PFSK-1 (cell line): Measurements from ENCODE around the gene PTPN9.

Experiments used
- REST ChIP-seq, 2 experiments: IDR thresholded peaks; 2 replicates each; pipeline versions ENCODE4 v1.6.1 to v1.8.0; 2011 to 2012; ENCODE audit warnings: low read depth in 2 of 2, low read length in 2 of 2, control low read depth in 1 of 2, inconsistent platforms in 1 of 2, mild to moderate bottlenecking in 1 of 2, moderate library complexity in 1 of 2; ENCODE audit not compliant: insufficient read depth in 1 of 2
- TAF1 ChIP-seq: IDR thresholded peaks from 2 replicates; pipeline ENCODE4 v1.6.1; 2012; ENCODE audit warnings: low read length, control low read depth, borderline replicate concordance; ENCODE audit not compliant: insufficient read depth

GRCh38 chr15:75565062-75565970, 13.8 kb downstream of the PTPN9 start:
- TF ChIP-seq REST (IDR thresholded peaks at IDR 0.05; ENCODE audit: insufficient read depth in 1 of 2, low read depth in 2 of 2, low read length in 2 of 2) = no peak
- TF ChIP-seq TAF1 = no peak
